PC-3 (cell line): ENCODE results near the gene TBC1D8. TPM values are rescaled to one million over a fixed set of nuclear protein-coding genes. Genes with fewer than 3 reads are reported as not detected.

Experiments used
- ATAC-seq: fragments of 200-7000 bp; cut with Tn5 transposase; 2 replicates; pipeline ENCODE4 v1.9.1; 2020; ENCODE audit warnings: mild to moderate bottlenecking, moderate library complexity
- BruUV-seq: library from RNA; stranded (reverse); fragments of 400-500 nt; replicated peaks from 2 replicates; lab custom pipeline; 2021; lab: Mats Ljungman, UMichigan
- CTCF ChIA-PET: fragments of 300-600 bp; sonication (Branson Sonifier 250); formaldehyde crosslinking; loops from one replicate; lab custom pipeline; 2022; ENCODE audit warnings: antibody characterized with exemption; lab: Charles Lee
- POLR2A ChIA-PET: fragments of 300-600 bp; sonication (Branson Sonifier 250); formaldehyde crosslinking; loops from one replicate; lab custom pipeline; 2022; ENCODE audit warnings: antibody characterized with exemption; ENCODE audit not compliant: unreplicated experiment; lab: Charles Lee
- DNase-seq: peaks from one replicate; pipeline ENCODE4 v3.0.0-alpha.2; 2015
- H2AFZ ChIP-seq: fragments of 300-600 bp; sonication (generic); 2 replicates; pipeline ENCODE4 v1.6.0; 2016; ENCODE audit warnings: antibody characterized with exemption, low read length
- H3F3A ChIP-seq: fragments of 300-600 bp; sonication (generic); one replicate; pipeline ENCODE4 v1.6.0; 2017; ENCODE audit warnings: antibody characterized with exemption, low read length, control low read depth, mild to moderate bottlenecking; ENCODE audit not compliant: unreplicated experiment
- H3K27ac ChIP-seq: fragments of 300-600 bp; sonication (generic); 2 replicates; pipeline ENCODE4 v1.5.1; 2016; ENCODE audit warnings: mild to moderate bottlenecking, low read length
- H3K27me3 ChIP-seq: fragments of 300-600 bp; sonication (generic); 2 replicates; pipeline ENCODE4 v1.6.1; 2016; ENCODE audit warnings: low read length, mixed read lengths
- H3K36me3 ChIP-seq: fragments of 300-600 bp; sonication (generic); 2 replicates; pipeline ENCODE4 v1.6.1; 2016; ENCODE audit warnings: low read depth, mixed run types, low read length, mixed read lengths
- H3K4me1 ChIP-seq: fragments of 300-600 bp; sonication (generic); 2 replicates; pipeline ENCODE4 v1.5.1; 2016; ENCODE audit warnings: low read length; ENCODE audit not compliant: insufficient read depth
- H3K4me2 ChIP-seq: fragments of 300-600 bp; sonication (generic); 2 replicates; pipeline ENCODE4 v1.6.0; 2016; ENCODE audit warnings: low read length
- H3K4me3 ChIP-seq: fragments of 300-600 bp; sonication (generic); 2 replicates; pipeline ENCODE4 v1.5.1; 2016; ENCODE audit warnings: mild to moderate bottlenecking, low read length, mixed read lengths
- H3K79me2 ChIP-seq: fragments of 300-600 bp; sonication (generic); 2 replicates; pipeline ENCODE4 v1.6.1; 2017; ENCODE audit warnings: low read length, mixed read lengths
- H3K9ac ChIP-seq: fragments of 300-600 bp; sonication (generic); 2 replicates; pipeline ENCODE4 v1.6.0; 2016; ENCODE audit warnings: mild to moderate bottlenecking, low read length
- H3K9me2 ChIP-seq: fragments of 300-600 bp; sonication (generic); replicated peaks from 2 replicates; pipeline ENCODE4 v1.6.1; 2016; ENCODE audit warnings: mixed run types, low read length, mixed read lengths
- H3K9me3 ChIP-seq: fragments of 300-600 bp; sonication (generic); 2 replicates; pipeline ENCODE4 v1.6.1; 2016; ENCODE audit warnings: low read length, mixed read lengths
- H4K20me1 ChIP-seq: fragments of 300-600 bp; sonication (generic); 2 replicates; pipeline ENCODE4 v1.6.1; 2016; ENCODE audit warnings: low read length, mixed read lengths
- CTCF ChIP-seq: fragments of 300-600 bp; sonication (generic); conservative IDR thresholded peaks from 2 replicates; pipeline ENCODE4 v1.5.1; 2017; ENCODE audit warnings: antibody characterized with exemption, low read depth, mild to moderate bottlenecking, low read length
- EZH2 ChIP-seq: fragments of 300-600 bp; sonication (generic); IDR thresholded peaks from one replicate; pipeline ENCODE4 v1.6.1; 2017; ENCODE audit warnings: antibody characterized with exemption, mild to moderate bottlenecking, low read length; ENCODE audit not compliant: unreplicated experiment
- EZH2phosphoT487 ChIP-seq: fragments of 300-600 bp; sonication (generic); IDR thresholded peaks from 2 replicates; pipeline ENCODE4 v1.6.1; 2018; ENCODE audit warnings: mild to moderate bottlenecking, antibody characterized with exemption, low read length, borderline replicate concordance
- intact Hi-C: fragments of 100-400 bp; cut with micrococcal nuclease; formaldehyde crosslinking; loops from 2 replicates; pipeline ENCODE4 v1.9.0; 2023
- total RNA-seq: library from RNA; depleted of rRNA; stranded (reverse); fragments of >200 nt; gene quantifications from 2 replicates; pipeline ENCODE4 v1.2.3, GENCODE V29; 2014

TBC1D8 gene
- total RNA-seq, 1 experiment from 2014 or later, result 39.7 TPM

- intact Hi-C loops, result no loop called here
- no peak for DNase-seq
- peaks cover 53% of the 10 kb centered on the region for H3K36me3 ChIP-seq
- BruUV-seq, result no TSS peak
- no peaks in the 10 kb centered on the region for H3K9me2 ChIP-seq
- H3K4me1 ChIP-seq, result no peaks in the 10 kb centered on the region
- H3K27me3 ChIP-seq, result no peaks in the 10 kb centered on the region
- no peak overlapping the region for H3K4me2 ChIP-seq
- no peak overlapping the region for H3K4me3 ChIP-seq
- H4K20me1 ChIP-seq, result no peaks in the 10 kb centered on the region
- H3K9ac ChIP-seq, result no peak overlapping the region
- H2AFZ ChIP-seq, result no peak overlapping the region
- TF ChIP-seq CTCF (no peak), EZH2phosphoT487 (no peak), EZH2 (no peak)
- POLR2A ChIA-PET, result no interaction called here
- H3F3A ChIP-seq, result no peaks in the 10 kb centered on the region
- no peak for ATAC-seq
- CTCF ChIA-PET, result no interaction called here
- no peaks in the 10 kb centered on the region for H3K9me3 ChIP-seq
- no peaks in the 10 kb centered on the region for H3K79me2 ChIP-seq
- no peak overlapping the region for H3K27ac ChIP-seq
These were observed 158.9 kb downstream of the TBC1D8 start for GRCh38 chr2:100992262-100992661.

GRCh38 chr2:100991404-100991773 is 159.8 kb downstream of the TBC1D8 start:
- H3K4me2 ChIP-seq, result no peak overlapping the region
- no peak overlapping the region for H3K9ac ChIP-seq
- no peaks in the 10 kb centered on the region for H3K27me3 ChIP-seq
- H3K27ac ChIP-seq, result no peak overlapping the region
- TF ChIP-seq EZH2phosphoT487, result no peak
- no peak for TF ChIP-seq CTCF
- TF ChIP-seq EZH2, result no peak
- no peaks in the 10 kb centered on the region for H3K9me3 ChIP-seq
- H3K36me3 ChIP-seq, result peaks cover 51% of the 10 kb centered on the region
- no peak for DNase-seq
- ChIA-PET CTCF (no interaction called here), POLR2A (no interaction called here)
- ATAC-seq, result no peak
- no peaks in the 10 kb centered on the region for H3K4me1 ChIP-seq
- no peaks in the 10 kb centered on the region for H3K79me2 ChIP-seq
- no peaks in the 10 kb centered on the region for H4K20me1 ChIP-seq
- BruUV-seq, result no TSS peak
- no peak overlapping the region for H3K4me3 ChIP-seq
- no peak overlapping the region for H2AFZ ChIP-seq
- intact Hi-C loops, result no loop called here
- no peaks in the 10 kb centered on the region for H3F3A ChIP-seq
- H3K9me2 ChIP-seq, result no peaks in the 10 kb centered on the region

GRCh38 chr2:100990650-100991403 is 160.4 kb downstream of the TBC1D8 start:
- no peaks in the 10 kb centered on the region for H3K9me2 ChIP-seq
- TF ChIP-seq CTCF, result no peak
- TF ChIP-seq EZH2, result no peak
- no peak for TF ChIP-seq EZH2phosphoT487
- BruUV-seq, result no TSS peak
- peaks cover 48% of the 10 kb centered on the region for H3K36me3 ChIP-seq
- H2AFZ ChIP-seq, result no peak overlapping the region
- no peaks in the 10 kb centered on the region for H4K20me1 ChIP-seq
- no peak for DNase-seq
- no peak overlapping the region for H3K9ac ChIP-seq
- H3K4me3 ChIP-seq, result no peak overlapping the region
- intact Hi-C loops, result no loop called here
- H3K4me2 ChIP-seq, result no peak overlapping the region
- H3F3A ChIP-seq, result no peaks in the 10 kb centered on the region
- H3K79me2 ChIP-seq, result no peaks in the 10 kb centered on the region
- H3K9me3 ChIP-seq, result no peaks in the 10 kb centered on the region
- ChIA-PET CTCF (no interaction called here), POLR2A (no interaction called here)
- H3K27me3 ChIP-seq, result no peaks in the 10 kb centered on the region
- ATAC-seq, result no peak
- H3K4me1 ChIP-seq, result no peaks in the 10 kb centered on the region
- H3K27ac ChIP-seq, result no peak overlapping the region
